Measurements from ENCODE around the gene STX1B. TPM values are rescaled to one million over a fixed set of nuclear protein-coding genes. Genes with fewer than 3 reads are reported as not detected.

The STX1B gene
- total and polyA plus RNA-seq, 12 donors, result 0.17 to 5.3 (median 1.6) TPM; not detected in 2

DNA sequence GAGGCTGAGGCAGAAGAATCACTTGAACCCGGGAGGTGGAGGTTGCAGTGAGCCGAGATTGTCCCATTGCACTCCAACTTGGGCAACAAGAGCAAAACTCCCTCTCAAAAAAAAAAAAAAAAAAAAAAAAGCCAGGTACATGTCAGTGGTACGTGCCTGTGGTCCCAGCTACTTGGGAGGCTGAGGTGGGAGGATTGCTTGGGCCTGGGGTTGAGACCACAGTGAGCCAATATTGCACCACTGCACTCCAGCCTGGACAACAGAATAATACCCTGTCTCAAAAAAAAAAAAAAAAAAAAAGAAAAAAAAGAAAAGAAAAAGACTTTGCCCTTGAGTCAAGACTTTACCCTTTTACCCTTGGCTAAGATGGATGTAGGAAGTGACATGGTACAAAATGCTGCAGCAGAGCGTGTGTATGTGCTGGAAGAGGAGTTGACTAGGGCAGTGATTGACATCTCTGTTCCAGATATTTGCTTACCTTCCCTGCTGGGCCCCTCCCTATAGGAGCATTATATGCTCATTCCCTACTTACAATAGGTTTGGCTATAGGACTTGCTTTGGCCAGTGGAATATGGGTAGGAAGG lies 33.6 kb upstream of the STX1B start:
- 78 to 89% (median 81%) methylated on average over 3 to 4 of the region's 4 CpGs for whole genome bisulfite sequencing, 4 donors
- H3K27me3 ChIP-seq, result no peaks in the 10 kb centered on the region
- H3K27ac ChIP-seq, result no peak overlapping the region
- H3K4me3 ChIP-seq, result no peak overlapping the region
- TF ChIP-seq POLR2A (IDR thresholded peaks at IDR 0.05), result no peak
- TF ChIP-seq CTCF (IDR thresholded peaks at IDR 0.05), result no peak
- no peaks in the 10 kb centered on the region for H3K9me3 ChIP-seq (replicated peaks in 1 of 3)
- H3K4me1 ChIP-seq (replicated peaks in 1 of 2), result peaks cover 0 to 4% of the 10 kb centered on the region in 2 donors
- DNase-seq, result no peak
- peaks cover 0 to 17% of the 10 kb centered on the region in 2 donors for H3K36me3 ChIP-seq (replicated peaks in 1 of 2)
- intact Hi-C loops (cut with DNase I), result loop anchor here (5.0 to 10.0 kb wide), 2 partner anchors 57 to 59 kb away; partner anchors contain the start of gene HSD3B7 (in 2 of the 2)

DNA sequence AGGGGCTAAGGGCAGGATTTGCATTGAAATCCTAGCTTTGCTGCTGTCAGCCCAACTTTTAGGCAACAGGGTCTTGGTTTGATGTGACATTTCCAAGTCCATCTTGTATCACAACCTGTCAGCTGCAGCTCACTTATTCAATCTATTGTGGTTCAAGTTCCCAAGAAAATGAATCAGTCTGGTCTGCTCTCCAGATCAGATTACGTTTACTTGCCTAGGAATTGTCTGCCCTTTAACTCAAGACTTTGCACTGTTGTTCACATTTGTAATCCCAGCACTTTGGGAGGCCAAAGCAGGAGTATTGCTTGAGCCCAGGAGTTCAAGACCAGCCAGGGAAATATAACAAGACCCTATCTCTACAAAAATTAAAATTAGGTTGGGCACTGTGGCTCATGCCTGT lies 32.9 kb upstream of the STX1B start:
- TF ChIP-seq CTCF (IDR thresholded peaks at IDR 0.05) (no peak), POLR2A (IDR thresholded peaks at IDR 0.05) (no peak)
- intact Hi-C loops (cut with DNase I), result loop anchor here (5.0 to 10.0 kb wide), 2 partner anchors 56 to 59 kb away; partner anchors contain the start of gene HSD3B7 (in 2 of the 2)
- no peak overlapping the region for H3K4me3 ChIP-seq
- no peak overlapping the region for H3K27ac ChIP-seq
- no peaks in the 10 kb centered on the region for H3K9me3 ChIP-seq (replicated peaks in 1 of 3)
- no peaks in the 10 kb centered on the region for H3K27me3 ChIP-seq
- DNase-seq, result no peak
- peaks cover 0 to 23% of the 10 kb centered on the region in 2 donors for H3K36me3 ChIP-seq (replicated peaks in 1 of 2)
- WGBS, 4 donors, result 88 to 94% (median 91%) methylated on average over 1 of the region's 1 CpG
- peaks cover 0 to 4% of the 10 kb centered on the region in 2 donors for H3K4me1 ChIP-seq (replicated peaks in 1 of 2)

DNA sequence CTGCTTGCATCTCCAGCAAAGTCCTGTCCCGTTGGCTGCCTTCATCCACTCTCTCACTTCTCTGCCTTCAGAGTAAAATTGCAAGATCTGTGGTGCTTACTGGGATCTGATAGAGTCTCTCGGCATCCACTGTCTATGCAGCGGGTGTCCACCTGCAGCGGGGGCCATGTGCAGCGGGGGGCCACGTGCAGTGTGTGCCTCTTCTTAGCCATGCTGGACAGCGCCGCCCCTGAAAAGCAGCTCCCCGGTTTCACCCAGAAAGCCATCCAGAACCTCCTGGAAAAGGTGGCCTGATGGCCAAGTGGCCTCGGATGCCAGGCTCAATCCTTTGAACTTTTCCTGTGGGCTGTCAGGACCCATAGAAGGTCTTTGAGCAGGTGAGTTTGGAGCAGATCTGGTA lies 32.4 kb upstream of the STX1B start:
- Histone ChIP-seq H3K27ac (no peak overlapping the region), H3K36me3 (replicated peaks in 1 of 2) (peaks cover 0 to 28% of the 10 kb centered on the region in 2 donors), H3K4me3 (no peak overlapping the region), H3K27me3 (no peaks in the 10 kb centered on the region), H3K4me1 (replicated peaks in 1 of 2) (peaks cover 0 to 4% of the 10 kb centered on the region in 2 donors), H3K9me3 (replicated peaks in 1 of 3) (no peaks in the 10 kb centered on the region)
- DNase-seq, result no peak
- intact Hi-C loops (cut with DNase I), result loop anchor here (5.0 to 10.0 kb wide), 2 partner anchors 56 to 58 kb away; partner anchors contain the start of gene HSD3B7 (in 2 of the 2)
- no peak for TF ChIP-seq POLR2A (IDR thresholded peaks at IDR 0.05)
- no peak for TF ChIP-seq CTCF (IDR thresholded peaks at IDR 0.05)
- WGBS, 4 donors, result 84 to 86% (median 86%) methylated on average over 4 to 10 of the region's 10 CpGs; no CpG with 5 or more reads in 1 of the 4 donors

DNA sequence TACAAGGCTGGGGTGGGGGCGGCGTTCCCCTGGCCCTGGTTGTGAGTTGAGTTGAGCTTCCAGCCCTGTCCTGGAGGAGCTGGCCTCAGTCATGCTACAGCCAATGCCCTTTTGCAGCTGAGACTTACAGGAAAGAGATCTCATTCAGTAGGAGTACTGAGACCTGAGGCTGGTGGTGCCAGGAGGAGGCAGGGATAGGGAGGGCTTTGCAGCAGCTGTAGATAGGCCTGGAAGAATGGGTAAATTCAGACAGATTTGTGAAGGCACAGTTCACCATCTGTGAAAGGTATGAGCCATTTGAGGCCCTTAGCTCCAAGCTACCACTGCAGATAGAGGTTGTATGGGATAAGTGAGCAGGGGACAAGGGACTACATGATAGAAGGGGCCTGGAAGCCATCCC lies 28.6 kb upstream of the STX1B start:
- Histone ChIP-seq H3K27ac (no peak overlapping the region), H3K4me1 (replicated peaks in 1 of 2) (peaks cover 5 to 12% of the 10 kb centered on the region in 2 donors), H3K9me3 (replicated peaks in 1 of 3) (no peaks in the 10 kb centered on the region), H3K36me3 (replicated peaks in 1 of 2) (peaks cover 0 to 52% of the 10 kb centered on the region in 2 donors), H3K27me3 (no peaks in the 10 kb centered on the region), H3K4me3 (no peak overlapping the region)
- no peak for DNase-seq
- WGBS, 4 donors, result 100% methylated on average over 2 of the region's 2 CpGs; no CpG with 5 or more reads in 2 of the 4 donors
- intact Hi-C loops (cut with DNase I), result no loop called here
- TF ChIP-seq CTCF (IDR thresholded peaks at IDR 0.05), result no peak
- TF ChIP-seq POLR2A (IDR thresholded peaks at IDR 0.05), result no peak
